Suprapubic skin (tissue), 4 donors: Measurements from ENCODE around the gene HASPIN.

Experiments
- CTCF ChIP-seq, 2 donors: fragments of 200-600 bp in 1 of 2; fragments of 450-650 bp in 1 of 2; sonication (generic) in 1 of 2; IDR thresholded peaks; one replicate each; pipeline ENCODE4 v1.5.1; 2016 to 2019; ENCODE audit warnings: antibody characterized with exemption in 2 of 2, mild to moderate bottlenecking in 1 of 2, moderate library complexity in 1 of 2
- EP300 ChIP-seq: sonication (generic); formaldehyde crosslinking; IDR thresholded peaks from one replicate; pipeline ENCODE4 v1.6.1; 2017; ENCODE audit warnings: antibody characterized with exemption
- POLR2A ChIP-seq, 2 donors: fragments of 450-650 bp; IDR thresholded peaks; one replicate each; pipeline ENCODE4 v1.6.1; 2017; ENCODE audit warnings: antibody characterized with exemption in 2 of 2, mild to moderate bottlenecking in 2 of 2, moderate library complexity in 2 of 2
- POLR2AphosphoS5 ChIP-seq, 3 donors: sonication (generic); formaldehyde crosslinking; IDR thresholded peaks; one replicate each; pipeline ENCODE4 v1.6.1; 2017; ENCODE audit warnings: antibody characterized with exemption in 3 of 3

- TF ChIP-seq POLR2A (IDR thresholded peaks at IDR 0.05), result no peak
- no peak for TF ChIP-seq CTCF (IDR thresholded peaks at IDR 0.05)
- TF ChIP-seq POLR2AphosphoS5 (IDR thresholded peaks at IDR 0.05), result no peak
- no peak for TF ChIP-seq EP300
These were observed 20.3 kb downstream of the HASPIN start for GRCh38 chr17:3744014-3744413.
